ENCODE results near the gene RHEX. TPM values are rescaled to one million over a fixed set of nuclear protein-coding genes. Genes with fewer than 3 reads are reported as not detected.

RHEX gene
- total RNA-seq, 1 donor from 2014 or later: 0.42 TPM

DNA sequence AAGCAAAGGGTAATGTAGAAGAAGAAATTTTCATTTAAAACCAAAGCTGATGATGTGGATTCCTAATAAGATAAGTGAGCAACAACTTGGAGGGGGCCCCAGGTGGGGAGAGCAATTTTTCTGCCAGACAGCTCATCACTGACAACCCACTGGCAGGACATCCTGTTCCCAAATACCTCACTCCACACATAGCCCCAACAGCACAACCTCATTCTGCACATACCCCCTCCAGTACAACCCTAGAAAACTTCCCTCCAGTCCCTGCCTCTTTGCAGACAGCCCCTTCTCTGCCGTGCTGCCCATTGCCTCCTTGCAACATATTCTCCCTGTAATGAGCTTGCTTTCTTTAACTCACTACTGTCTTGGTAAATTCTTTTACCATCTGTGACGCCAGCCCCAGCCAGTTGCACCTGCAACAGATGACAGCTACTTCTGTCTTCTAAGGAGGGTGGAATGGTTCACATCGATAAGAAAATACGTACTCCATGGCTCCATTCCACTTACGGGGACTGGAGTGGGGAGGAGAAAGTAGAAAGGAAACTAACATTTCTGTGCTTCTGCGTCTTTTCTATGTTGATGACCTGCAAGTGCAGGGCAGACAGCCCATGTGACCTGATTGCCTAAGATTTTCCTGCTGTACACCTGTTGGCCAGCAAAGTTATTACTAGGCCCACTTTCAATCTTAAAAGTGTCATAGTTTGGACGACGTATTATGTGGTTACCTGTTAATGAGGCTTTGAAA is 14.7 kb downstream of the RHEX start:
- TF ChIP-seq, protein P1, sequence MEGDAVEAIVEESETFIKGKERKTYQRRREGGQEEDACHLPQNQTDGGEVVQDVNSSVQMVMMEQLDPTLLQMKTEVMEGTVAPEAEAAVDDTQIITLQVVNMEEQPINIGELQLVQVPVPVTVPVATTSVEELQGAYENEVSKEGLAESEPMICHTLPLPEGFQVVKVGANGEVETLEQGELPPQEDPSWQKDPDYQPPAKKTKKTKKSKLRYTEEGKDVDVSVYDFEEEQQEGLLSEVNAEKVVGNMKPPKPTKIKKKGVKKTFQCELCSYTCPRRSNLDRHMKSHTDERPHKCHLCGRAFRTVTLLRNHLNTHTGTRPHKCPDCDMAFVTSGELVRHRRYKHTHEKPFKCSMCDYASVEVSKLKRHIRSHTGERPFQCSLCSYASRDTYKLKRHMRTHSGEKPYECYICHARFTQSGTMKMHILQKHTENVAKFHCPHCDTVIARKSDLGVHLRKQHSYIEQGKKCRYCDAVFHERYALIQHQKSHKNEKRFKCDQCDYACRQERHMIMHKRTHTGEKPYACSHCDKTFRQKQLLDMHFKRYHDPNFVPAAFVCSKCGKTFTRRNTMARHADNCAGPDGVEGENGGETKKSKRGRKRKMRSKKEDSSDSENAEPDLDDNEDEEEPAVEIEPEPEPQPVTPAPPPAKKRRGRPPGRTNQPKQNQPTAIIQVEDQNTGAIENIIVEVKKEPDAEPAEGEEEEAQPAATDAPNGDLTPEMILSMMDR (IDR thresholded peaks at IDR 0.05; ENCODE audit: insufficient read depth, low read length, poor library complexity, severe bottlenecking): no peak
- Histone ChIP-seq H3K36me3 (ENCODE audit: control insufficient read depth, insufficient read depth, low read length) (peaks cover 1% of the 10 kb centered on the region), H3K4me3 (ENCODE audit: low read depth, low read length) (no peak overlapping the region), H3K27me3 (ENCODE audit: control insufficient read depth, insufficient read depth, low read length) (no peaks in the 10 kb centered on the region)
- no peak for DNase-seq (ENCODE audit: low read depth)

DNA sequence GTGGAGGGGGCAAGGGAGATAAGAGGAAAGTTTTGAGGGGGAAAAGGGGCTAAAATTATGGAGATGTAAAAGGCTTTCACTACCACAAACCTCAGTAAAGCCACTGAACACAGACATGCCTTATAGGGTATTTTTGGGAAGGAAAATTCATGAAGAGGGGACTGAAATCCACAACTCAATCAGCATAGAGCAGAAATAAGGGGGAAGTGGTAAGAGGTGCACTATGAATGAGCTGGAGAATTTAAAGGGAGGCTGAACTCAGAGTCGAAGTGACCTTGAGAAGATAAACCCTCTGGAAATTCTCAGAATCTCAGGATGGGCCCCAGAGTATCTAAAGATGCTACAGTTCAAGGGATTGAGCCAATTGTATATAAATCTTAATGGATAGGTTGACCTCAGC is 15.3 kb downstream of the RHEX start:
- no peak for DNase-seq (ENCODE audit: low read depth)
- no peaks in the 10 kb centered on the region for H3K27me3 ChIP-seq (ENCODE audit: control insufficient read depth, insufficient read depth, low read length)
- TF ChIP-seq, protein P1 (IDR thresholded peaks at IDR 0.05; ENCODE audit: insufficient read depth, low read length, poor library complexity, severe bottlenecking): no peak

DNA sequence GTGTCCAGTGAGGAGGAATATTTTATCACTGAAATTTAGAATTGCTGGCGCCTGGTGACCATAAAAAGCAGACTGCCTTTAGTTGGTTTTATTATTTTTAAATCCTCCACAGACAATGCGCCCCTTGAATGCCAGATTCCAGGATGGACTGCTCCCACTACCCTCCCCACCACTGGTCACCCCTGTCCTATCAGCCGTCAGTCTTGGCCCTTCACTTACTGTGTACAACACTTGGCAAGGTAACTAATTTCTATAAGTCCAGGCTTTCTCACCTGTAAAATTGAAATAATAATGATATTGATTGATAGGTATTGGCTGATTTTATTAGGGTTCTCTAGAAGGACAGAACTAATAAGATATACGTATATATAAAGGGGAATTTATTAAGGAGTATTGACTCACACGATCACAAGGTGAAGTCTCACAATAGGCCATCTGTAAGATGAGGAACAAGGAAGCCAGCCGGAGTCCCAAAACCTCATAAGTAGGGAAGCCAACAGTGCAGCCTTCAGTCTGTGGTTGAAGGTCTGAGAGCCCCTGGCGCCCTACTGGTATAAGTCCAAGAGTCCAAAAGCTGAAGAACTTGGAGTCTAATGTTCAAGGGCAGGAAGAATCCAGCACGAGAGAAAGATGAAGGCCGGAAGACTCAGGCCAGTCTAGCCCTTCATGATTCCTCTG is 17.8 kb downstream of the RHEX start:
- DNase-seq (ENCODE audit: low read depth): no peak
- H3K4me3 ChIP-seq (ENCODE audit: low read depth, low read length): no peak overlapping the region
- TF ChIP-seq, protein P1 (IDR thresholded peaks at IDR 0.05; ENCODE audit: insufficient read depth, low read length, poor library complexity, severe bottlenecking): no peak
- H3K36me3 ChIP-seq (ENCODE audit: control insufficient read depth, insufficient read depth, low read length): no peaks in the 10 kb centered on the region
- H3K27me3 ChIP-seq (ENCODE audit: control insufficient read depth, insufficient read depth, low read length): no peaks in the 10 kb centered on the region

More for the DNA sequence above, 15.3 kb downstream of the RHEX start:
- Histone ChIP-seq H3K36me3 (ENCODE audit: control insufficient read depth, insufficient read depth, low read length) (peaks cover 1% of the 10 kb centered on the region), H3K4me3 (ENCODE audit: low read depth, low read length) (no peak overlapping the region)

DNA sequence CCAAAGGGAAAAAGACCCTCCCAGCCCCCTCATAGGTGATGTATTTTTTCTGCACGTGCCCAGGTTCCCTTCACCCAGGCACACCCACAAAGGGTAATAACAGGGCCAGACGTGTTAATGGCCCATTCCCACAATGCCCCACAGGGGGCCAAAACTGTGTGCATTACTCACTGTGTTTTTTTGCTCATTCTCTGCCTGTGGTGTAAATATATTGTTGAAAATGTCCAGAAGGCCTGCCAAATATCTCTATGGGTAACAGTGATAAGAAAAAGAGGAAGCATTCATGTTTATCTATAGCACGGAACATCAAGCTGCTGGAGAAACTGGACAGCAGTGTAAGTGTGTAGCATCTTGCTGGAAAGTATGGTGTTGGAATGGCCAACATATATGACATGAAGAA is 21.9 kb downstream of the RHEX start:
- TF ChIP-seq, protein P1 (IDR thresholded peaks at IDR 0.05; ENCODE audit: insufficient read depth, low read length, poor library complexity, severe bottlenecking): no peak
- H3K36me3 ChIP-seq (ENCODE audit: control insufficient read depth, insufficient read depth, low read length): no peaks in the 10 kb centered on the region
- H3K27me3 ChIP-seq (ENCODE audit: control insufficient read depth, insufficient read depth, low read length): no peaks in the 10 kb centered on the region
- DNase-seq (ENCODE audit: low read depth): no peak
- H3K4me3 ChIP-seq (ENCODE audit: low read depth, low read length): no peak overlapping the region

DNA sequence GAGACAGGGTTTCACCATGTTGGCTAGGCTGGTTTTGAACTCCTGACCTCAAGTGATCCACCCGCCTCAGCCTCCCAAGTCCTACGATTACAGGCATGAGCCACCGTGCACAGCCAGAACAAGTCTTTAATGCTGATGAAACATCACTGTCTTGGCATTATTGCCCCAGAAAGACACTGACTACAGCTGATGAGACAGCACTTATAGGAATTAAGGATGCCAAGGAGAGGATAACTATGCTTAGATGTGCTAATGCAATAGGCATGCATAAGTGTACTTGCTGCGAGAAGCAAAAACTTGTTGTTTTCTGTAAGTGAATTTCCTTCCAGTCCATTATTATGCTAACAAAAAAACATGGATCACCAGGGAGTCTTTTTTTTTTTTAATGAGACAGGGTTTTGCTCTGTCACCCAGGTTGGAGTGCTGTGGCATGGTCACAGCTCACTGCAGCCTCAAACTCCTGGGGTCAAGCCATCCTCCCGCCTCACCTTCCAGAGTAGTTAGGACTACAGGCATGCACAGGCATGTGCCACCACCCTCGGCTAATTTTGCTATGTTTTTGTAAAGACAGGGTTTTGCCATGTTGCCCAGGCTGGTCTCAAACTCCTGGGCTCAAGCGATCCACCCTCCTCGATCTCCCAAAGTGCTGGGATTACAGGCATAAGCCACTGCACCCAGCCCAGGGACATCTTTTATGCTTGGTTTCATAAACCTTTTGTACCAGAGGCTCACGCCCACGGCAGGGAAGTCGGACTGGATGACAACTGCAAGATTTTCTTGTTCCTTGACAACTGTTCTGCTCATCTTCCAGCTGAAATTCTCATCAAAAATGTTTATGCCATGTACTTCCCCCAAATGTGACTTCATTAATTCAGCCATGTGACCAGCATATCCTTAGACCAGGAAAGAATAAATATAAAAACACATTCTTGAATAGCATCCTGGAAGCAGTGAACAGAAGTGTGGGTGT is 23.1 kb downstream of the RHEX start:
- TF ChIP-seq, protein P1 (IDR thresholded peaks at IDR 0.05; ENCODE audit: insufficient read depth, low read length, poor library complexity, severe bottlenecking): no peak
- Histone ChIP-seq H3K4me3 (ENCODE audit: low read depth, low read length) (no peak overlapping the region), H3K27me3 (ENCODE audit: control insufficient read depth, insufficient read depth, low read length) (no peaks in the 10 kb centered on the region), H3K36me3 (ENCODE audit: control insufficient read depth, insufficient read depth, low read length) (no peaks in the 10 kb centered on the region)
- no peak for DNase-seq (ENCODE audit: low read depth)
